Measurements from ENCODE around the gene SAMD4A.

The SAMD4A gene

DNA sequence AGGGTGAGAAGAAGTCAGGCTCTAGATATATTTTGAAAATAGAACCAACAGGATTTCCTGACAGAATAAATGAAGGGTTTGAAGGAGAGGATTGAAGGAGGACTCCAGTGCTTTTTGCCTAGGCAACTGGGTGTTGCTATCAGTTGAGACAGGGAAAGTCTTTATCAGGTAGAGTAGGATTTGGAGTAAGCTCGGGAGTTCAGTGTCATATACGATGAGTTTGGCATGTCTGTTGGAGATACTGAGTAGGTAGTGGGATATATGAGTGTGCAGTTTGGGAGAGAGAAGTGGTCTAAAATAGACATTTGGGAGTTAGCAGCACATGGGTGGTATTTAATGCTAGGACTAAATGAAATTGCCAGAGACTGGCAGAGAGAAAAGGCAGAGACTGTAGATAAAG is 141.2 kb downstream of the SAMD4A start:
- no peak for DNase-seq (ENCODE audit: low spot score)

DNA sequence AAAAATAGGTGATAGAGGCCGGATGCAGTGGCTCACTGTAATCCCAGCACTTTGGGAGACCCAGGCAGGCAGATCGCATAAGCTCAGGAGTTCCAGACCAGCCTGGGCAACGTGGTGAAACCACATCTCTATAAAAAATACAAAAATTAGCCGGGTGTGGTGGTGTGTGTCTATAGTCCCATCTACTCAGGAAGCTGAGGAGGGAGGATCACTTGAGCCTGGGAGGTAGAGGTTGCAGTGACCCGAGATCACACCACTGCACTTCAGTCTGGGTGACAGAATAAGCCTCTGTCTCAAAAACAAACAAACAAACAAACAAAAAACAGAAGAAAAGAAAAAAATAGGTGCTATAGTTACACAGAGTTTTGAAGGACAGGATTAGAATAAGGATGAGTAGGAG is 142.1 kb downstream of the SAMD4A start:
- no peak for DNase-seq (ENCODE audit: low spot score)

DNA sequence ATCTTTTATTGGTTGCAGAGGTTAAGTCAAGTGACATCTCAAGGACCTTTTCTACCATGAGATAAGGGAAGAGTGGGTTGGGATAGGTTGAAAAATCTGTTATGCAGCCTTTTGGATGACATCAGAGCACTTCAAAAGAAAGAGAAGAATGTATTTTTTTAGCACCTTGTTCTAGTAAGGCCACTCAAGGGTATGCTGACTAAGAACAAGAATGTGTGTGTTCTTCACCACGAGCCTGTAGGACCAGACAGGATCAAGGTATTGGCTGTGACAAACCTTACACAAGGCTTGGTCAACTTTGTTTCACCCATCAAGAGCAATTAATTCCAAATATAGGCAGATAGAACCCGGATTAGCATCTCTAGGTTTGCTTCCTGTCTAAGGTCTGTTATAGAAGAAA is 142.5 kb downstream of the SAMD4A start:
- no peak for DNase-seq (ENCODE audit: low spot score)

DNA sequence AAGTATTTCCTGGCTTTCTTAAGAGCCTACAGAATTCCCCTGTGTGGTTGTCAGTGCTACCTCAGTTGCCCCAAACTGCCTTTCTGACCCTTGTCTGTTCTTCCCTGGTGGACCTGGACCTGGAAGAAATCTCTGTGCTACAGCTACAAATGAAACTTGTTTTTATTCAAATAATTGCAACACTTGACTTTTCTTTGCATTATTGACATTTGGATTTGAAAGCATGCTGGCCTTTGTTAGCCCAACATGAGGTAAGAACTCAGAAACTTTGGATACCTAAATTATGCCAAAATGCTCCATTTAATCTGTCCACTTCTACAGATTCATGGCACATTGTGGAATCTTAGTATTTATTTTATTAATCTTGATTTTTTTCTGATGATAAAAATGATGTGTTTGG is 142.9 kb downstream of the SAMD4A start:
- no peak for DNase-seq (ENCODE audit: low spot score)

DNA sequence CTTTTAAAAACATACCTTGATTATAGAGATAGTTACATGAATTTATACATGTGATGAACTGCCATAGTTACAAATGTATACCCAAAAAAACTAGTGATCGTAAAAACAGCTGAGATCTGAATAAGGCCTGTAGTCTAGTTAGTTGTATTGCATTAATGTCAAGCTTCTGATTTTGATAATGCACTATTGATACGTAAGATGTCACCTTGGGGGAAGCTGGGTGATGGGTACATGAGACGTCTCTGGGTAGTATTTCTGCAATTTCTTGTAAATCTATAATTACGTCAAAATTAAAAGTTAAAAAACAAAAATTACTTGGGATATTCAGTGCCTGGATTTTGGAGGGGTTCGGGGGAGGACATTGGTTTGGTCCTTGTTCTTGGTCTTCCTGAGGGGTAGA is 144.4 kb downstream of the SAMD4A start:
- DNase-seq (ENCODE audit: low spot score) = no peak

DNA sequence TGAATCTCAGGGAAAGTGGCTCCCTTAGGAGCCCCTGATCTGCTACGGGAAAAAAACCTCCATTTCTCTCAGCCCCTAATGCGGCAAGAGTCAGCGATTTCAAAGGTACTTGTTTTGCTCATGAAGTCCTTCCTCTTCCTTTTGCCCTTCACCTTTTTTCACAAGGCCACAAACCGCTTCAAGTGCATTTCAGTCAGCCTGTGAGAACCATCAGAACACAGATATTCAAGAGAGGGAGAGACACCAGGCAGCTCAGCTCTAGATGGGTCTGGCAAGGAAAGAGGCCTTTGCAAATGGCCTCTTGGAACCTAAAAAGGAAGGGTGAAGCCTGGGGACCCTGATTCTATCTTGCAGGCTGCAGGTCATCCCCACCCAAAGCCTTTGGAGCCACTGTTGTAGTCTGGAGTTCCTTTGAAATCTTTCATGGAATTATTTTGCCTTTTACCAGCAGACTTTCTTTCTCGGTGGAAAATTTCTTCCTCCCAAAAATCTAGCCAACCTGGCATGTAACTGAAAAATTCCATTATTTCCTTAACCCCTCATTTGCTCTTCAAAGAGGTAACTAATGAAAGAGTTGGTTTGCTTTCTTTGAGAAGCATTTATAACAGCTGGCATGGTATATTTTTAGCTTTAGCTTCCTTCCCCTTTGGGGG is 145.0 kb downstream of the SAMD4A start:
- DNase-seq (ENCODE audit: low spot score) = no peak

DNA sequence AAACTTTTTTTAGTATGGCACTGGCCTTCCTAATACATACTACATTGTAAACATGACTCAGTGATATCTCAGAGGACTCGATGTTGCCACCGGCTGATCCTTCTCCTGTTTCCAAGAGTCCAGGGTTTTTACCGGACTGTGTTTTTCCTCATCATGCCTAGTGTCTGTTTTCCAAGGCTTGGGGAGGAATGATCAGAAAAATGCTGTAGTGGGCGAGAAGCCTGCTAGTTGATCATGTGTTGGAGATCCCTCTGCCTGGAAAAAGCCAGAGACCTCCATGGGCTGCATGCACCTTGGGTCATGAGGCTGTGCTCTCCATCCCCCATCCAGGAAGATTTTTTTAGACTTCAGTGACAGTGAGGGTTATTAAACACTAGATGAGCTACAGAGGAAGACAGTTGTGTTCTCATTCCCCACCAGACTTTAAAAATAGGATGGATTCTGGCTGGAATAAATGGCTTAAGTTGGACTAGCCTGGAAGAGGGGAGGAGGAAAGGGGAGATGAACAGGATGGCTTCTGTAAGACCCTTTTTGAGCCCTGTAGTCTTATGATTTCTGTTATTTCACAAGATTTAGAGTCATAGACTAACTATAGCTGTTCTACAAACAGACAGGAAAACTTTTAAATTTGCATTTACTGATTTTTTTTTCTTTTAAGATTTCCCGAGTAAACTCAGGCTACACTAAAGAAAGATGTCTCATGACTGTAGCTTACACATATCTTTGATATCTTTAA is 145.7 kb downstream of the SAMD4A start:
- DNase-seq (ENCODE audit: low spot score) = no peak

DNA sequence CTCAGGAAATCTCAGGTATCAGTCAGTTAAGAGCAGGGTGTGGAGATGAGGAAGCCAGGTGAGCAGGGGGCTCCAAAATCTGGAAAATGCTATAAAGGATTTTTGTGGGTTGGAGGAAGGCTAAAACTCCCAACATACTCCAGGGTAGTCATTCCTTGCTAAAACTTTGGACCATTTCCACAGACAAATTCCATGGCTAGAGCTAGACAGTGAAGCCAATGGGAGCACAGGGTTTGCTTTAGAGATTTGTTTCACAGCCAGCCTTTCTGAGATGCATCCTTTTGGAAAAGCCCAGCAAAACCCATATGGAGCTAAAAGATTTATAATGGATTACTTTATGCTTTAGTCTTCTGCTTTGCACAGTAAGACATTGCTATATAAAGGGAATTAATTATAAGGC is 146.5 kb downstream of the SAMD4A start:
- DNase-seq (ENCODE audit: low spot score) = no peak

DNA sequence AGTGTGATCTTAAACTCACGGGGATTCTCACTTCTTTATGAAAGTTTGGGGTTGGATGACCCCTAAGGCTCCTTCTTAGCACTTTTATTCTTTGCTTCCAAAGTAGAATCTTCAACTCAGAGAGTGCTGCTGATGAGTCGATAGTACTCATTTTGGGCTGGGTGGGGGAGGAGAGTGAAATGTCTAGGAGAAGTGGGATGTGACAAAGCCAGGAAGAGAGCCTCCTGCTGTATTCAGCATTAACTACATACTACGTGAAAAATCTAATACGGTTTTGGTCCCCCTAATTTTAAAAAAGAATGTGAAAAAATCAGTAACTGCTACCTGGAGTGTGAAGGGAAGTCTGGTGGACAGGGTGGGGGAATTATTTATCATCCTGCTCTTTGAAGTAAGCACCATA is 148.3 kb downstream of the SAMD4A start:
- no peak for DNase-seq (ENCODE audit: low spot score)

DNA sequence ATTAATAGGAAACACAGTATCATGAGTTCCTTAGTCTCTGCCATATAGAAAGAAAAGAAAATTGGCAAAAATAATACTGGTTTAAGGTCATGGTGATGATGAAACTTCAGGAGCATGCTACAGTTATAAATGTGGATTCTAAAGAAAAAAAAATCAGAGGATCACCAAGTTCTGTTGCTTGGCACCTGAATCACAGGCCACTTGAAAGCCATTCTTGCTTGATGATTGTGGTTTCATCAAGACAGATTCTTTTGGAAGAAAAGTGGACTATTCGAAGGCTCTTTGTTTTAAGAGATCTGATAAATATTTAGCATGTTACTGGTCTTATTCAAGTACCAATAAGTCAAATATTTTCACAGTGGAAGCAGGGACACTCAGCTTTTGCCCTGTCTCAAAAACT is 148.9 kb downstream of the SAMD4A start:
- DNase-seq (ENCODE audit: low spot score) = no peak

DNA sequence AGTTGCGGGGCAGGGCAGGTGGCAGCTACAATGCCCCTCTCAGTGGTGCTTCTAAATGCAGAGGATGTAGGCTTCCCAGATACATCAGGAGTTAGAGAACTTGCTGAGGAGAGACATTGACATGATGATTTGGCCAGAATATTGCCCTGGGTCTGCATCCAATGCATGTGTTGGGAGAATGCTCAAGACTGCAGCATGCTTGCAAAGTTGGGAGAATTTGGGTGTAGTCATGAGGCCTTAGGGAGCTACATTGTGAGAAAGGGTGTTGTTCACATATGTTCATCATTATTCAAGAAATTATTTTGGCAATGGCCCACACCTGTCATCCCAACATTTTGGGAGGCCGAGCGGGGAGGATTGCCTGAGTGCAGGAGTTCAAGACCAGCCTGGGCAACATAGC is 149.9 kb downstream of the SAMD4A start:
- DNase-seq (ENCODE audit: low spot score) = no peak

DNA sequence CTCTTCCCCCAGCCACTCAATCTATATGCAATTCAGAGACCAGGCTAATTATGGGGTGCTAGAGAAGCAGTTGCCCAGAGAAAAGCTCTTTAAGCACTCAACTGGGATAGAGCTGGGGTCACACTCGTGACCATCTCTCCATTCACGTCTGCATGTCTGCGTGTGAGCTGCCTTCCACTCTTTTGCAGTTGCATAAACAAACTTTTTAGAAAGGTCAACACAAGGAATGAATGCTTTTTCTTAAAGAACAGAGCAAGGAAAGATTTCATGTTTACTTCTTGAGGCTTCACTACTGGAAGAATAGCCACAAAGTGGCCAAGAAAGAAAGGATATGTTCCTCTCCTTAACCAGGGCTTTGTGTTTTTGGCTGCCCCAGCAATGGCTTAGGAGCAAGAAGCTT is 151.1 kb downstream of the SAMD4A start:
- no peak for DNase-seq (ENCODE audit: low spot score)

DNA sequence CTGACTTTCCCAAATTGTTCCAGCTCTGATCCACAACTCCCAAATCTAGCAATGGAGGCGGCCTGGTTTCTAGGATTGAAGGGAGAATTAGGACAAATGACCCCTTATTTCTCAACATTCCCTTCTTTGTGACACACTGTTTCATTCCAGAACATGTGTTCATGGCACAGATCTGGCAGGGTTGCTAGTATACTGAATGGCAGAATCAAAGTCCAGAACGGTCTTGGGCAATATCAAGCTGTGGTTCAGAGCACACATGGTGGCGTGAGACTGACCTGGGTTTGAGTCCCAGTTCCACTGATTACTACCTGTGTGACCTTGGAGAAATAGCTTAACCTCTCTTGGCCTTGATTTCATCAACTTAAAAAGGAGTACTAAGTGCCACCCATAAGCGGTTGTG is 152.5 kb downstream of the SAMD4A start:
- no peak for DNase-seq (ENCODE audit: low spot score)

DNA sequence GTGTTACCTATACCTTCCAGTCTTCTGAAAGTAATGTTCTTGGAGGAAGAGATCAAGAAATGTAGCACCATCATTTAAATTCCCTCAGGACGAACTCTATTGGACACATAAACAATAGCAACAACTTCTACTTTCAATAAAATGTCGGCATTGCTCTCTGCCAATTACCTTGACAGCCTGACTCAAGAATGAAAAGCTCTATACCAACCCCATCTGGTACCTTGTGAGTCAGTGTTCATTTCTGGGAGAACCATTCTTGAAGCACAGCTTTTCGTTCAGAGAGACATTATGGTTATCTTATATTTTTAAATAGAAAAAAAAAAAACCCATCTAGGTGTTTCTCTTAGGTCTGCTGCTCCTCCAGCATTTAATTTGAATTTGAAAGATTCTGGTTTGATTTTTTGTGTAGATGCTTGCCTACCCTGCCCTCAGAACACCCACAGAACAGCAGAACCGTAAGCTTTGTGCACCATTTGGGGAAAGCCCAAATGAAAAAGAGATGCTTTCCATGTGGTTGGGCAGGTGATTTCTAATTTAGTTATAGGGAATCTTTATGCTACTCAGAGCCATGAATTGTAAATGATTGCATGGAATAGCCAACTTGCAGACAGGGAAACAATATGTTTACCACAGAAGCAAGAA is 156.0 kb downstream of the SAMD4A start:
- DNase-seq (ENCODE audit: low spot score) = peak; percentile 11

DNA sequence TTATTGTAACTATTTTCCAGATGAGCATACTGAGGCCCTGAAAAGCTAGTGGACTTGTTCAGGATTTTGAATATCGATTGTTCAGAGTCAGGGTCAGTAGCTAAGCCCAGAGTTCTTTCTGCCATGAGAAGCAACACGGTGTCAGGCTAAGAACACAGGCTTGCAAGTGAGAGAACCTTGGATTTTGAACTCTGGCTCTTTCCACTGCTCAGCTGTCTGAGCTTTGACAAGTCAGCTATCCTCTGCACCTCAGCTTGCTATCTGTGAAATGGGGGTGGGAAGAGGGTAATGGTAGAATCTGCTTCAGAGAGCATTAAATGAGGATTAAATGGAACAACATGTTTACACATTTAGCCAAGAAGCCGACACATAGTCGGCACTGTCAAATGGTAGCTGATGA is 157.2 kb downstream of the SAMD4A start:
- no peak for DNase-seq (ENCODE audit: low spot score)

DNA sequence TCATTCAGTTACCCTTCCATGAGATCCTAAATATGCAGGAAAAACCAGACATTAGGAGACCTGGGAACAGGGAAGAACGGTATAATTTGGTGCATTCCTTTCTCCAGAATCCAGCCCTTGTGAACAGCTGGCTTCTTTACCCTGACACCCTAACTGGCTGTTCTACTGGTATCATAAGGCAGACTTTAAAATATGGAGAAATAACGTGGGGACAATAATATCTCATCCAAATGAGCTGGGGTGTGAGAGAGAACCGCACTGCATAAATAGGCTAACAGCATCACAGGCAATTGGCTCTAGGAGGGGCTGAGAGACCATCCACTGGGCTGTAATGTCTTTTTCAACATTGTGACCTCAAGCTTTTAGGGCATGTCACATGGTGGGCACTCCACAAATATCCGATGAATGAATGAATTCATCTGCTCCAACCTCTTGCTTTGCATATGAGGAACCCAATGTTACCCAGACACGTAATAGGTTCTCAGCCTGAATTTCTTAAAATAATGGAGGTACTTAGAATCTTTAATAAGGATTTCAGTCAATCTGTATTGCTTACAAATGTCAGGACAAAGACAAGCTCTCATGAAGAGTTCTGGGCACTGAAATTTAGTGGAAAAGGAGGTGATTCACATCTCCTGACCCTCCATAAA is 157.9 kb downstream of the SAMD4A start:
- no peak for DNase-seq (ENCODE audit: low spot score)

DNA sequence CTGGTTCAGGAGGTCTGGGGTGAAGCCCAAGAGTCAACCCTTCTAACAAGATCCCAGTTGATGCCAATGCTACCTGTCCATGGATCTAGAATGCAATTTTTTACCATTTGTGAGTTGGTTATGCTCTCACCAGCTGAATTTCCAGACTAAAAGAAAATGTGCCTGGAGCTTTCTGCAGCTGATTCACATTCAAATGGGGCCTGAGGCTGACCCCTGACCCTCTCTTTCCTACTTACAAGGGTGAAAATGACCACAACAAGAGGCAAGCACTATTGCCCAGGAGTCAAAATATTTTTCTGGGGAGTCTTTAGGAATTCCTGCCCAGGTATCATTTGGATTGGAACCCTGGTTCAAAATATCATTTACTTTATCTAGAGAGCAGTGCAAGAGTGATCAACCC is 159.1 kb downstream of the SAMD4A start:
- no peak for DNase-seq (ENCODE audit: low spot score)

DNA sequence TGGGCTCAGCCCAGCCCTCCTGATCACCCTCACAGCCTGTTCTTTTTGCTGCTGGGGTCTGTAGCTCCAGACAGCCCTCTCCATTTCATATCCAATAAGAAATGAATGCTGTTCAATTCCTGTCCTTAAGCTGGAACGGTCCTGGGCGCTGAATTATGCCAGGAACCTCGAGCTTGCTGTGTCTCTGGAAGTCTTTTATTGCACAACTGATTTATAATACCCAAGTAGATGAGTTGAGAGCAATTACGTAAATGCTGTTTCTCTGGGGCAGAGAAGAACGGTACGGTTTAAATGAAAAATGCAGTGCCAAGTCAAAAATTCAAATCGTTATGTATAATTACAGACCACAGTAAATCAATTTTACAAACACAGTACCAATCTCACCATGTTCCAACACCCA is 161.0 kb downstream of the SAMD4A start:
- DNase-seq (ENCODE audit: low spot score) = no peak

DNA sequence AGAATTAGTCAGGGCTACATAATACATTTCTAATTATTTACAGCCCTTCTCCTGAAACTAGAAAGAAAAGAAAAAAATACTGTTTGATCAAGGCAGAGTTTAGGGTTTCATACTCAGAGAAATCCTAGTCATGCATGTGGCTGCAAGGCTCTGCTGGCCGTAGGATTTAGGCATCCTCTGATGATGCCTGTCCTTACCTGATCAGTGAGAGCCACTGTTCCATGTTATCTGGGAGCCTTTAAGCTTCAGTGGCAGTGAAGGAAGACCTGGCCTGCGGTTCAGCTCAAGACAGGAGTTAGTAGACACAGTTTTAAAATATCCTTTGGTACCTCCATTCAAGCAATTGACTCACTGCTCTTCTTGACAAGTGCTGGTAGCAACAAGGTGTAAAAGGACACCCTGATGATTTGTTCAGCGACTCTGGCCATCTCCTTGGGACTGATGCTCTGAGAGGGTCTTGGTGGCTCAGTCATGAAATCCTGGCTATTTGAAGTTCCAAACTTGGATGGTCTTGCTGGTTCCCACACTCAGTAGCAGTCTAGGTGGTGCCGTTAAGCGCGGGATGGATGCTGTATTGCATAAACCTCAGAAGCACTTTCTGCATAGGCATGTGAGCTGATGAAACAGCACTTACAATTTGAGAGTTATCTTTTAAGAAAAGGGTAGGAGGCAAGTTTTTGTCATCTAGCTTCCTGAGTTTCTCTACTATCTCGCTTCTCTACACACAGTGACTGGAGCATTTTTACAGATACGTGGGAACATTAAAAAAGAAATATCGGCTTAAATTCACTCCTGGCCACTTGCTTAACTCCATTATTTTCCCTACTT is 162.0 kb downstream of the SAMD4A start:
- DNase-seq (ENCODE audit: low spot score) = no peak

DNA sequence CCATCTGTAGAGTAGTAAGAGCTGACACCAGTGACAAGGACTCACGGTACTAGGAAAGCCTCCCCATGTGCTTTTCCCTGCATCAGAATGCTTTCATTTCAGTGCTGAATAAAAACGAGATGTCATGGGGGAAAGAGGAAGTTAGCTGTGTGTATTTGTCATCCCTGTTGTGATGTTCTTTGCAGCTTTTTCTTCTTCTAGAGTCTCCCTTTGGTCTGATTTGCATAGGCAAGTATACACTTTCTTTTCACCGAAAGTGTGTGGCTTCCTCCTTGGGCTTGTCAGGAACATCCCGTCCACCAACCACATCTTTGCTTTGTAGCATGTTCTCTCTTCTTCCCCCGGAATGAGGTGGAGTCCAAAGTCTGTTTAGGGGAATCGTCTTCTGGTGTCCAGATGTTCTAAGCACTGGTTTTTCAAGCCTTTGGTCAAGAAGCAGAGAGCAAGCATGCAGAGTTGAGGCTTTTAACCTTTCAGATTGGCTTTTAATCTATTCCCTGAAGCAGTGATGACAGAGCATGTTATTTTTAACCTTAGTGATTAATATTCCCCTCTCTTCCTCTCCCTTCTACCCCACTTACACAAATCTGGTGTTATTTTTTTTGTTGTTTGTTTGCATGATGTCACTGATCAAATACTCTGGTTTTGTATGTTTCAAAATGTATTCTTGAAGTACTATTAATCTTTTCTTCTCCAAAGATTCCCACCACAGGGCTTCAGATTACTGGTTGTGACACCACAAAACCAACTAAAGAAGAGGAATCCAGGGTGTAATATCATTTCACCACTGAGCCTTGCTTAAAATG is 163.4 kb downstream of the SAMD4A start:
- no peak for DNase-seq (ENCODE audit: low spot score)

DNA sequence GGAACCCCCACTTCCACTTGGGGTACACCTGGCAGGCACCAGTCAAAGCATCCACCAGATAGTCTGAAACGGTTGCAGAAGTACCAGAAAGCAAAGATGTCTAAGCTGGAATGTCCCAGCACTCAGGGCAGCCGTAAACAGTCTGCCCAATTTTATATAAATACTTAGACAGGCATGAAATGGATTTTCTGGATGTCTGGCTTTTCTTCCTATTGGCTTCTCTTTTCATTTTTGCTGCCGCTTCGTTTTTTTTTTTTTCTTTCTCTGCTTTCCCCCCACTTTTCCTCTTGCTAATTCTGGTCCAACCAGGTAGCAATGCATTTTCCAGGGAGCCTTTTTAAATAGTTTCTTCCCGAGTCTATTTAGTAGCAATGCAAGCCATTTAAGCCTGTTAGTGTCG is 168.0 kb downstream of the SAMD4A start:
- no peak for DNase-seq (ENCODE audit: low spot score)

Measured in HuH-7 (cell line).